Measurements from ENCODE around the gene ANO7. TPM values are rescaled to one million over a fixed set of nuclear protein-coding genes. Genes with fewer than 3 reads are reported as not detected.

Gene ANO7
- total and polyA plus RNA-seq, 4 donors, result 0.71 to 1.1 (median 0.86) TPM

DNA sequence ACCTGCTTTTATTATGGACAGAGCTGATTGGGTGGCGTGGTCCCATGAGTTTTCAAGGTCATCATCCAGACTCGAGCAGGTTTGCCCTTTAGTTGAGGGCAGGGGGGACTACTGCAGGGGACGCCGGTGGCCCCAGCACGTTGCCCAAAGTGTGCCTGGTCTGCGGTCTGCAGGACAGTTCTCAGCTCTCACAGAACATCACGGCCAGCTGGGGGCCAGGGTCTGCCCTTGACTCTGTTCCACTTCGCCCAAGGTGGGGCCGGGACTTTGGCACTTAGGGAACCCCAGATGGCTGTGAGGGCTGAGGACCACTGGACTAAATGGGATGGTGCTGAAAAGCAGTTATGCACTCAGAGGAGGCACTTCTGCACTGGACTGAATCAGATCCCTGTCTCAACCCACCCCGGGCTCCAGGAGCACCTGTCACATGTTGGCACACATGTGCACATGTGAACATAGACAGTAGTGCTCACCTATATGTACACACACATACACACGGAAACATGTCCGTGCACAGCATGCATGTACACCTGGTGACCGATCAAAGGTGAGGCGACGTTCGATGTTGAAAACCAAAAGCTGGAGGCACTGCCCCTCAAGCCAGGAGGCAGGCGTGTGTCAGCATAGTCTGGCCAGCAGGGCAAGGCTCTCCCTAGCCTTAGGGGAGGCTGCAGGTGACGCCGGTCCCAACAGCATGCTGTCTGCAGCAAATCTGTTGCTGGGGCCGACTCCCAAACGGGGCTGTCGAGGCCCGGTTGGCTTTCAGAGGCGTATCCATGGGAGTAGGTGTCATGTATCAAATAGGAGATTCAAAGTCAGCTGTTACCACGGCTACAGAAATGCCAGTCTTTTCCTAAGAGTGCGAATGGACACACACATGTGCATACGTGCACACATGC is 10.2 kb downstream of the ANO7 start:
- Histone ChIP-seq H3K9me3 (ENCODE audit: control insufficient read depth in 4 of 4, insufficient read depth in 3 of 4, low read length in 3 of 4) (no peaks in the 10 kb centered on the region), H3K4me1 (ENCODE audit: control insufficient read depth in 5 of 5, insufficient read depth in 5 of 5, low read length in 5 of 5) (no peaks in the 10 kb centered on the region), H3K9ac (ENCODE audit: insufficient read depth in 1 of 2, low read length in 2 of 2) (no peak overlapping the region), H3K27ac (ENCODE audit: low read depth in 1 of 2, low read length in 1 of 2) (no peak overlapping the region), H3K27me3 (ENCODE audit: control insufficient read depth in 3 of 3, insufficient read depth in 3 of 3, low read length in 2 of 3) (no peaks in the 10 kb centered on the region), H3K36me3 (ENCODE audit: control insufficient read depth in 4 of 4, insufficient read depth in 4 of 4, low read length in 4 of 4) (no peaks in the 10 kb centered on the region), H3K4me3 (no peak overlapping the region)
- TF ChIP-seq, protein P1, sequence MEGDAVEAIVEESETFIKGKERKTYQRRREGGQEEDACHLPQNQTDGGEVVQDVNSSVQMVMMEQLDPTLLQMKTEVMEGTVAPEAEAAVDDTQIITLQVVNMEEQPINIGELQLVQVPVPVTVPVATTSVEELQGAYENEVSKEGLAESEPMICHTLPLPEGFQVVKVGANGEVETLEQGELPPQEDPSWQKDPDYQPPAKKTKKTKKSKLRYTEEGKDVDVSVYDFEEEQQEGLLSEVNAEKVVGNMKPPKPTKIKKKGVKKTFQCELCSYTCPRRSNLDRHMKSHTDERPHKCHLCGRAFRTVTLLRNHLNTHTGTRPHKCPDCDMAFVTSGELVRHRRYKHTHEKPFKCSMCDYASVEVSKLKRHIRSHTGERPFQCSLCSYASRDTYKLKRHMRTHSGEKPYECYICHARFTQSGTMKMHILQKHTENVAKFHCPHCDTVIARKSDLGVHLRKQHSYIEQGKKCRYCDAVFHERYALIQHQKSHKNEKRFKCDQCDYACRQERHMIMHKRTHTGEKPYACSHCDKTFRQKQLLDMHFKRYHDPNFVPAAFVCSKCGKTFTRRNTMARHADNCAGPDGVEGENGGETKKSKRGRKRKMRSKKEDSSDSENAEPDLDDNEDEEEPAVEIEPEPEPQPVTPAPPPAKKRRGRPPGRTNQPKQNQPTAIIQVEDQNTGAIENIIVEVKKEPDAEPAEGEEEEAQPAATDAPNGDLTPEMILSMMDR (IDR thresholded peaks at IDR 0.05; ENCODE audit: control extremely low read depth, extremely low read depth), result no peak
- ATAC-seq (ENCODE audit: insufficient read depth, low FRiP score) (no peak), DNase-seq (no peak)
- 81 to 90% methylated on average over 27 of the region's 27 CpGs for WGBS, 2 donors

DNA sequence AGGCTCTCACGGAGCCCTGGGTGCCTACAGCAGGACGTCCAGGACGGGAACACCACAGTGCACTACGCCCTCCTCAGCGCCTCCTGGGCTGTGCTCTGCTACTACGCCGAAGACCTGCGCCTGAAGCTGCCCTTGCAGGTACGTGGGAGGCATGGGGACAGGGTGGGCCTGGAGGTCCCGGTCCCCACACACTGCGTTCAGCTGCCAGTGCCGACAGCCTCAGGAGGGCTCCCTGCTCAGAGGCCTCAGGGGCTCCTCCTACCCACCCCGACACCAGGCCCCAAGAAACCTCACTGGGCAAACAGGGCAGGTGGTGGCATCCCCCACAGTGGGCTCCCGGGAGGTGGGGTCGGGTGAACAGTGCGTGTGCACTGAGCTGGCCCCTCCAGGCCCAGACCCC is 10.8 kb downstream of the ANO7 start:
- no peak for ATAC-seq (ENCODE audit: insufficient read depth, low FRiP score)
- TF ChIP-seq, protein P1 (IDR thresholded peaks at IDR 0.05; ENCODE audit: control extremely low read depth, extremely low read depth), result no peak
- H3K27me3 ChIP-seq (ENCODE audit: control insufficient read depth in 3 of 3, insufficient read depth in 3 of 3, low read length in 2 of 3), result no peaks in the 10 kb centered on the region
- 85 to 88% methylated on average over 16 of the region's 16 CpGs for WGBS, 2 donors
- no peak for DNase-seq
- no peaks in the 10 kb centered on the region for H3K36me3 ChIP-seq (ENCODE audit: control insufficient read depth in 4 of 4, insufficient read depth in 4 of 4, low read length in 4 of 4)
- H3K9me3 ChIP-seq (ENCODE audit: control insufficient read depth in 4 of 4, insufficient read depth in 3 of 4, low read length in 3 of 4), result no peaks in the 10 kb centered on the region
- no peak overlapping the region for H3K27ac ChIP-seq (ENCODE audit: low read depth in 1 of 2, low read length in 1 of 2)
- H3K4me3 ChIP-seq, result no peak overlapping the region
- no peak overlapping the region for H3K9ac ChIP-seq (ENCODE audit: insufficient read depth in 1 of 2, low read length in 2 of 2)
- no peaks in the 10 kb centered on the region for H3K4me1 ChIP-seq (ENCODE audit: control insufficient read depth in 5 of 5, insufficient read depth in 5 of 5, low read length in 5 of 5)

DNA sequence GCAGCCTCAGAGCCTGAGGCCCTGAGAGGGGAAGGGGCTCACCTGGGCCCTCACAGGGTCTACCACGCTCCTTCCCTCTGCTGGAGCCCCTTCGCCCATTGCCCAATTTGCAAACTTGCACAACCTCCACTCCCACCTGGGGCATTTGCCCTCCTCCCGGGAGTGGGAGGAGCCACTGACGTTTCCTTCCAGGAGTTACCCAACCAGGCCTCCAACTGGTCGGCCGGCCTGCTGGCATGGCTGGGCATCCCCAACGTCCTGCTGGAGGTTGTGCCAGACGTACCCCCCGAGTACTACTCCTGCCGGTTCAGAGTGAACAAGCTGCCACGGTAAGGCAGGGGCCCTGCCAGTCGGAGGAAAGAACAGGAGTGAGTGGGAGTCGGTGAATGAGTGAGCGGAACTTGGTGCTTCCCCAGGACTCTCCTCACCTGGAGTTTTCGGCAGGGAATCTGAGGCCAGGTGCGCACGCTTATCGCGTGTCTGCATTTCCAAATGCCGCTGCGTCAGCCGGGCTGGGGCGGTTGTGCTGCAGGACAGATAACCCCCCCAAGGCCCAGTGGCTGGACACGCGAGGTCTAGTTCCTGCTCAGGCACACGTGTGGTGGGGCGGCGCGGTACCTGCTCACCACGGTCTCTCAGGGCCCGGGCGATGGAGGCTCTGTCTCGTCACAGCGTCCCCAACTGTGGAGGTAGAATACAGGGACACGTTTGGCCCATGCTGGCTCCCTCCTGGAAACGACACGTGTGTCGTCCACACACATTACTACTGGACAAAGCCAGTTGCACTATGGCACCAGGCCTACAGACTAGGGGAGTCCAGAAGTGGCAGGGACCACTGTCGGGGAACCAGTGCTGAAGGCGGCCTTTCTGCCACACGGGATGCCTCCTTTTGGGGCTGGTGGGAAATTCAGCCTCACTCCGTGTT is 11.7 kb downstream of the ANO7 start:
- H3K4me3 ChIP-seq, result no peak overlapping the region
- no peak overlapping the region for H3K27ac ChIP-seq (ENCODE audit: low read depth in 1 of 2, low read length in 1 of 2)
- whole genome bisulfite sequencing, 2 donors, result 70 to 82% methylated on average over 42 of the region's 42 CpGs
- H3K9ac ChIP-seq (ENCODE audit: insufficient read depth in 1 of 2, low read length in 2 of 2), result no peak overlapping the region
- TF ChIP-seq, protein P1 (IDR thresholded peaks at IDR 0.05; ENCODE audit: control extremely low read depth, extremely low read depth), result no peak
- DNase-seq (no peak), ATAC-seq (ENCODE audit: insufficient read depth, low FRiP score) (no peak)
- no peaks in the 10 kb centered on the region for H3K4me1 ChIP-seq (ENCODE audit: control insufficient read depth in 5 of 5, insufficient read depth in 5 of 5, low read length in 5 of 5)
- H3K27me3 ChIP-seq (ENCODE audit: control insufficient read depth in 3 of 3, insufficient read depth in 3 of 3, low read length in 2 of 3), result no peaks in the 10 kb centered on the region
- no peaks in the 10 kb centered on the region for H3K9me3 ChIP-seq (ENCODE audit: control insufficient read depth in 4 of 4, insufficient read depth in 3 of 4, low read length in 3 of 4)
- no peaks in the 10 kb centered on the region for H3K36me3 ChIP-seq (ENCODE audit: control insufficient read depth in 4 of 4, insufficient read depth in 4 of 4, low read length in 4 of 4)

All from lung (tissue), 12 donors.